ENCODE data around the gene STEAP1B. TPM values are rescaled to one million over a fixed set of nuclear protein-coding genes. Genes with fewer than 3 reads are reported as not detected.
"Not testable (repeated sequence)": the region's sequence is repeated elsewhere in the genome, so short reads cannot be mapped to it uniquely, and the experiment has no call there.

Gene STEAP1B
- total and polyA plus RNA-seq, 2 experiments from 2014 or later = 0.16 TPM; not detected in 1

- Histone ChIP-seq H3K27ac (no peak overlapping the region), H3K4me1 (ENCODE audit: low read depth) (no peaks in the 10 kb centered on the region), H3K9me3 (ENCODE audit: low read depth) (no peaks in the 10 kb centered on the region), H3K36me3 (no peaks in the 10 kb centered on the region), H3K27me3 (peaks cover 12% of the 10 kb centered on the region), H3K4me3 (no peak overlapping the region)
- DNase-seq (ENCODE audit: low read depth in 1 of 2, low spot score in 1 of 2) = no peak
- TF ChIP-seq, protein P1, sequence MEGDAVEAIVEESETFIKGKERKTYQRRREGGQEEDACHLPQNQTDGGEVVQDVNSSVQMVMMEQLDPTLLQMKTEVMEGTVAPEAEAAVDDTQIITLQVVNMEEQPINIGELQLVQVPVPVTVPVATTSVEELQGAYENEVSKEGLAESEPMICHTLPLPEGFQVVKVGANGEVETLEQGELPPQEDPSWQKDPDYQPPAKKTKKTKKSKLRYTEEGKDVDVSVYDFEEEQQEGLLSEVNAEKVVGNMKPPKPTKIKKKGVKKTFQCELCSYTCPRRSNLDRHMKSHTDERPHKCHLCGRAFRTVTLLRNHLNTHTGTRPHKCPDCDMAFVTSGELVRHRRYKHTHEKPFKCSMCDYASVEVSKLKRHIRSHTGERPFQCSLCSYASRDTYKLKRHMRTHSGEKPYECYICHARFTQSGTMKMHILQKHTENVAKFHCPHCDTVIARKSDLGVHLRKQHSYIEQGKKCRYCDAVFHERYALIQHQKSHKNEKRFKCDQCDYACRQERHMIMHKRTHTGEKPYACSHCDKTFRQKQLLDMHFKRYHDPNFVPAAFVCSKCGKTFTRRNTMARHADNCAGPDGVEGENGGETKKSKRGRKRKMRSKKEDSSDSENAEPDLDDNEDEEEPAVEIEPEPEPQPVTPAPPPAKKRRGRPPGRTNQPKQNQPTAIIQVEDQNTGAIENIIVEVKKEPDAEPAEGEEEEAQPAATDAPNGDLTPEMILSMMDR (IDR thresholded peaks at IDR 0.05; ENCODE audit: low read depth, low read length) = no peak
These were observed 42.5 kb downstream of the STEAP1B start for GRCh38 chr7:22457471-22457870.

DNA sequence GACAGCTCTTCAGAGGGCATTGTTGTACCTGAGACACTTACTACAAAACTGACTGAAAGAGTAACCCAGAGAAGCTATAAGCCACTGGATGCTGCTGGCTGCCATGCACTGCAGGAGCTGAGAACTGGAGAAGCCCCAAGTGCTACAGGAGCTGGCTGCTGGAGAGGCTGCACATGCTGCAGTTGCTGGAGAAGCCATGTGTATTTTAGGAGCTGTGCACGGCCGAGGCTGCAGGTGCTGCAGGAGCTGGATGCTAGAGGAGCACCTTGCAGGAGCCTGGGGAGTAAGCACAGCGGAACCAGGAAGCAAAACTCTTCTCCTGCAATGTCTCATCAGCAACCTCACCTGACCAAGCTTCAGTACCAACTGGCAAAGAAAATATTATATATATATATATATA lies 45.5 kb downstream of the STEAP1B start:
- H3K27ac ChIP-seq = no peak overlapping the region
- no peak overlapping the region for H3K4me3 ChIP-seq
- H3K36me3 ChIP-seq = no peaks in the 10 kb centered on the region
- peaks cover 14% of the 10 kb centered on the region for H3K27me3 ChIP-seq
- no peak for DNase-seq (ENCODE audit: low read depth in 1 of 2, low spot score in 1 of 2)
- no peaks in the 10 kb centered on the region for H3K4me1 ChIP-seq (ENCODE audit: low read depth)
- H3K9me3 ChIP-seq (ENCODE audit: low read depth) = no peaks in the 10 kb centered on the region
- TF ChIP-seq, protein P1 (IDR thresholded peaks at IDR 0.05; ENCODE audit: low read depth, low read length) = no peak

DNA sequence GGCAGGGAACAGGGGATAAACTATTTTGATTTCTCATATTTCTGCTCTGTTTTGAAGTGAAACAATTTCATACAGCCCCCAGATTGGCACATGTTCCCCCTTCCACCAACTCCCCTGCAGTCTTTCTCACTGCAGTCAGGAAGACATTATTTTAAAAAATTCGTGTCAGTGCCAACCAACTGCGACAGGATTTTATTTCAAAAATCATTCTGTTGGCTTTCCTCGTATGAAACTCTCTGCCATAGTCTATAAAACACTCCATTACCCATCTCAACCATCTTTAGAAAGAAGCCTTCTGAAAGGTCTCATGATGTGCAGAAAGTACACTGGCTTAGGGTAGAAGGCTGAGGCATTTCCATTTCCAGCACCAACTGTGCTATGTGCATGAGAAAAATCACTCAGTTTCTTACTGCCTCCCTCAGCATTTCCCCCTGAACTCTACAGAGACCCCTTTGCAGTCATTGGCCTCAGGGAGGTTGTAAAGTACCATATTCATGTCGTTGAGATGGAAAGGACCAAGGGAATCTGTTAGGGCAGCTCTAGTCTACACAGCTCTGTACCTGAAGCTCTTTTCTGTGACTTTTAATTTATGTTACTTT lies 46.9 kb downstream of the STEAP1B start:
- Histone ChIP-seq H3K4me1 (ENCODE audit: low read depth) (no peaks in the 10 kb centered on the region), H3K9me3 (ENCODE audit: low read depth) (no peaks in the 10 kb centered on the region)
- TF ChIP-seq, protein P1 (IDR thresholded peaks at IDR 0.05; ENCODE audit: low read depth, low read length) = no peak

DNA sequence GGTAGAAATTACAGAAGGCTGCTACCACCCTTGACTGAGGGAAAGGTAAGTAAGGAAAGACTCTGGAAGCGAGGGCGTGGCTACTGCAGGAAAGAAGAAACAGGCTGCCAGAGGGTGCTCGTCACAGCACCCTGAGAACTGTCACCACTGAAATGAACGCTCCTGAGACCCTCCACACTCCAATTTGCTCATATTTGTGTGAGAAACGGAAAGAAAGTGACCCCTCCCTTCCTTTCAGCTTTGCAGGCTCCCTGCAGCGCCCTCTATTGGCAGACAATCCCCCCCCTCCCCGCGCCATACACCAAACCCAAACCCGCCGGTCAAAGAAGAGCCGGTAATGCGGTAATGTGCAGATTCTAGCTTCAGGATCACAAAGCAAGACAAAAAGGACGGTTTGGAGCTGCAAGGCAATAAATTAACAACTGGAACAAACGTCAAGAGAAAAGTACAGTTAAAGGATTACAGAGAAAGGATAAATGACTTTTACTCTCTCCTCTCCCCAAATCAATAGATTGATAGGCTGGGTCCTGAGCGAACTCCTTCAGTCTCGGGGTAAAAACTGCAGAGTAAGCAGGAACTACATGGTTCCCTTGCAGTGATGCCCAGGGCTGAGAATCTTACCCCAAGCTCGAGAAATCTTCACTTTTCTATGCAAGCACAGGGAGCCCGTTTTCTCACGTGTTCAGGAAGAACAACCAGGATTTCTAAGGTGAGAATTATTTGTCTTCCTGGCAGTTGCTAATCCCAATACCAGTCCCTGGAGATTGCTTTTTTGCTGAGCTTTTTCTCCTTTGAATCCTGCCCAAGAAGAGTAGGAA lies 47.6 kb downstream of the STEAP1B start:
- Histone ChIP-seq H3K27ac (no peak overlapping the region), H3K9me3 (ENCODE audit: low read depth) (no peaks in the 10 kb centered on the region), H3K36me3 (no peaks in the 10 kb centered on the region), H3K4me3 (no peak overlapping the region), H3K4me1 (ENCODE audit: low read depth) (no peaks in the 10 kb centered on the region), H3K27me3 (peaks cover 14% of the 10 kb centered on the region)
- peak; percentile 50 to 67 for DNase-seq (ENCODE audit: low read depth in 1 of 2, low spot score in 1 of 2)
- TF ChIP-seq, protein P1 (IDR thresholded peaks at IDR 0.05; ENCODE audit: low read depth, low read length) = peak; percentile 84

More for the DNA sequence above, 46.9 kb downstream of the STEAP1B start:
- no peak for DNase-seq (ENCODE audit: low read depth in 1 of 2, low spot score in 1 of 2)
- H3K4me3 ChIP-seq = no peak overlapping the region
- H3K27ac ChIP-seq = no peak overlapping the region
- peaks cover 14% of the 10 kb centered on the region for H3K27me3 ChIP-seq
- H3K36me3 ChIP-seq = no peaks in the 10 kb centered on the region

GRCh38 chr7:22450013-22450412 lies 50.0 kb downstream of the STEAP1B start:
- not testable (repeated sequence) for H3K27ac ChIP-seq; H3K36me3 ChIP-seq; H3K9me3 ChIP-seq (ENCODE audit: low read depth); DNase-seq (ENCODE audit: low read depth in 1 of 2, low spot score in 1 of 2); H3K4me3 ChIP-seq; H3K4me1 ChIP-seq (ENCODE audit: low read depth)
- H3K27me3 ChIP-seq = peaks cover 14% of the 10 kb centered on the region

DNA sequence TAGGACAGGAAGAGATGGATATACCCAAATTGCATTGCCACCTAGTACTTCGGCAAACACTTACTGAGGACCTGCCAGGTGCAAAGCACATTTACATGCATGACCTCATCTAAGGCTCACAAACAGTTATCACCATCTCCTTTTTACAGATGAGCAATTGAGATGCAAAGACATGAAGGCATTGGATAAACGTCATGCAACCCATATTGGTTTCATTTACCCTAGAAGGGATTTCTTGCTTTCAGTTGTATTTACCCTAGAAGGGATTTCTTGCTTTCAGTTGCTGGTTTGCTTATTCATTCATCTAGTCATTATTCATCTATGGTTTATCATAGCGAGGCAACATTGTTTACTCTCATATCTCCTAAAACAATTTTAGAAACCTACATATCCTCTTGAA lies 52.2 kb downstream of the STEAP1B start:
- TF ChIP-seq, protein P1 (IDR thresholded peaks at IDR 0.05; ENCODE audit: low read depth, low read length) = no peak
- H3K27me3 ChIP-seq = peaks cover 5% of the 10 kb centered on the region
- no peak overlapping the region for H3K27ac ChIP-seq
- H3K4me3 ChIP-seq = no peak overlapping the region
- no peaks in the 10 kb centered on the region for H3K4me1 ChIP-seq (ENCODE audit: low read depth)
- DNase-seq (ENCODE audit: low read depth in 1 of 2, low spot score in 1 of 2) = no peak
- H3K36me3 ChIP-seq = no peaks in the 10 kb centered on the region
- no peaks in the 10 kb centered on the region for H3K9me3 ChIP-seq (ENCODE audit: low read depth)
